OCI-LY3 (cell line): Measurements from ENCODE around the gene GTF3A.

Experiments
- H2AFZ ChIP-seq: fragments of 200-600, 300-600 bp; shearing (Covaris generic); 2 replicates; pipeline ENCODE4 v1.6.0; 2014; ENCODE audit warnings: antibody characterized with exemption, low read depth, low read length
- H3K27ac ChIP-seq: fragments of 200-600, 300-600 bp; sonication (generic); 2 replicates; pipeline ENCODE4 v1.5.1; 2014; ENCODE audit warnings: mild to moderate bottlenecking, low read length, moderate library complexity, mixed read lengths
- H3K27me3 ChIP-seq: fragments of 200-600, 300-600 bp; sonication (generic); 2 replicates; pipeline ENCODE4 v1.6.1; 2014; ENCODE audit warnings: low read depth, low read length, mixed read lengths
- H3K36me3 ChIP-seq: fragments of 200-600, 300-600 bp; sonication (generic); replicated peaks from 2 replicates; pipeline ENCODE3; 2014; ENCODE audit warnings: low read depth, low read length, mixed read lengths
- H3K4me1 ChIP-seq: fragments of 300-600, 200-600 bp; sonication (generic); 2 replicates; pipeline ENCODE4 v1.6.1; 2014; ENCODE audit warnings: low read length, mixed read lengths
- H3K4me2 ChIP-seq: fragments of 200-600, 300-600 bp; sonication (generic); 2 replicates; pipeline ENCODE4 v1.6.1; 2014; ENCODE audit warnings: low read length, mixed read lengths
- H3K4me3 ChIP-seq: fragments of 300-600, 200-600 bp; sonication (generic); 2 replicates; pipeline ENCODE4 v1.5.1; 2014; ENCODE audit warnings: antibody characterized with exemption, mild to moderate bottlenecking, low read length, moderate library complexity
- H3K79me2 ChIP-seq: fragments of 300-600, 200-600 bp; shearing (Covaris generic); 2 replicates; pipeline ENCODE4 v1.6.1; 2014; ENCODE audit warnings: mild to moderate bottlenecking, low read length, mixed read lengths
- H3K9ac ChIP-seq: fragments of 300-600, 200-600 bp; shearing (Covaris generic); 2 replicates; pipeline ENCODE4 v1.6.0; 2014; ENCODE audit warnings: mild to moderate bottlenecking, low read length, moderate library complexity
- H3K9me3 ChIP-seq: fragments of 200-600, 300-600 bp; shearing (Covaris generic); 2 replicates; pipeline ENCODE4 v1.6.1; 2014; ENCODE audit warnings: low read length, mixed read lengths; ENCODE audit not compliant: insufficient read depth
- H4K20me1 ChIP-seq: fragments of 200-600, 300-600 bp; sonication (generic); 2 replicates; pipeline ENCODE4 v1.6.1; 2016; ENCODE audit warnings: low read length, mixed read lengths; ENCODE audit not compliant: insufficient read depth
- CTCF ChIP-seq: fragments of 200-600, 300-600 bp; sonication (generic); IDR thresholded peaks from 2 replicates; pipeline ENCODE4 v1.5.1; 2014; ENCODE audit warnings: antibody characterized with exemption, low read length, low read depth
- EZH2phosphoT487 ChIP-seq: fragments of 200-600 bp; shearing (Covaris generic); IDR thresholded peaks from 2 replicates; pipeline ENCODE4 v1.6.1; 2018; ENCODE audit warnings: antibody characterized with exemption, mixed run types, low read depth

Gene GTF3A

GRCh38 chr13:27455331-27455855 is 31.0 kb downstream of the GTF3A start:
- Histone ChIP-seq H3K79me2 (no peaks in the 10 kb centered on the region), H3K27ac (peak overlapping the region; percentile 80), H3K4me3 (peak overlapping the region; percentile 72), H3K27me3 (no peaks in the 10 kb centered on the region), H3K9me3 (no peaks in the 10 kb centered on the region), H4K20me1 (no peaks in the 10 kb centered on the region), H3K36me3 (no peaks in the 10 kb centered on the region), H3K9ac (peak overlapping the region; percentile 71), H3K4me1 (peaks cover 48% of the 10 kb centered on the region), H3K4me2 (peak overlapping the region; percentile 97), H2AFZ (peak overlapping the region; percentile 95)
- no peak for TF ChIP-seq EZH2phosphoT487
- no peak for TF ChIP-seq CTCF

- Histone ChIP-seq H4K20me1 (no peaks in the 10 kb centered on the region), H3K4me1 (peaks cover 4% of the 10 kb centered on the region; the same call in 1 of the 2 replicates), H3K4me3 (no peak overlapping the region), H3K36me3 (no peaks in the 10 kb centered on the region), H2AFZ (no peak overlapping the region), H3K9ac (no peak overlapping the region), H3K79me2 (no peaks in the 10 kb centered on the region), H3K27me3 (no peaks in the 10 kb centered on the region), H3K4me2 (no peak overlapping the region), H3K27ac (no peak overlapping the region), H3K9me3 (no peaks in the 10 kb centered on the region)
- TF ChIP-seq CTCF (no peak), EZH2phosphoT487 (no peak)
Observed at GRCh38 chr13:27461940-27462584, 37.6 kb downstream of the GTF3A start.

- H3K4me3 ChIP-seq: no peak overlapping the region
- no peaks in the 10 kb centered on the region for H3K27me3 ChIP-seq
- peaks cover 2% of the 10 kb centered on the region for H3K36me3 ChIP-seq
- no peak overlapping the region for H3K27ac ChIP-seq
- no peaks in the 10 kb centered on the region for H3K79me2 ChIP-seq
- peaks cover 2% of the 10 kb centered on the region; the same call in 1 of the 2 replicates for H3K9me3 ChIP-seq
- TF ChIP-seq EZH2phosphoT487 (no peak), CTCF (no peak)
- no peaks in the 10 kb centered on the region for H4K20me1 ChIP-seq
- no peak overlapping the region for H3K9ac ChIP-seq
- peaks cover 4% of the 10 kb centered on the region; the same call in 1 of the 2 replicates for H3K4me1 ChIP-seq
- peak overlapping the region; percentile 59; the same call in 1 of the 2 replicates for H2AFZ ChIP-seq
- no peak overlapping the region for H3K4me2 ChIP-seq
Observed at GRCh38 chr13:27463500-27463899, 39.1 kb downstream of the GTF3A start.

- no peak overlapping the region for H2AFZ ChIP-seq
- H3K36me3 ChIP-seq: peaks cover 10% of the 10 kb centered on the region
- no peak overlapping the region for H3K27ac ChIP-seq
- H3K4me2 ChIP-seq: no peak overlapping the region
- H3K9ac ChIP-seq: no peak overlapping the region
- no peak for TF ChIP-seq EZH2phosphoT487
- no peak for TF ChIP-seq CTCF
- no peaks in the 10 kb centered on the region for H4K20me1 ChIP-seq
- H3K4me1 ChIP-seq: peaks cover 7% of the 10 kb centered on the region; the same call in 1 of the 2 replicates
- H3K27me3 ChIP-seq: no peaks in the 10 kb centered on the region
- H3K9me3 ChIP-seq: peaks cover 11% of the 10 kb centered on the region; the same call in 1 of the 2 replicates
- no peak overlapping the region for H3K4me3 ChIP-seq
- H3K79me2 ChIP-seq: no peaks in the 10 kb centered on the region
Observed at GRCh38 chr13:27465611-27466010, 41.2 kb downstream of the GTF3A start.
